ENCODE results near the gene POLA1. TPM values are rescaled to one million over a fixed set of nuclear protein-coding genes. Genes with fewer than 3 reads are reported as not detected.
"Not testable (repeated sequence)": the region's sequence is repeated elsewhere in the genome, so short reads cannot be mapped to it uniquely, and the experiment has no call there.

The POLA1 gene
- total and polyA plus RNA-seq, 3 donors from 2014 or later, result 5.4 to 15.7 (median 15.0) TPM

DNA sequence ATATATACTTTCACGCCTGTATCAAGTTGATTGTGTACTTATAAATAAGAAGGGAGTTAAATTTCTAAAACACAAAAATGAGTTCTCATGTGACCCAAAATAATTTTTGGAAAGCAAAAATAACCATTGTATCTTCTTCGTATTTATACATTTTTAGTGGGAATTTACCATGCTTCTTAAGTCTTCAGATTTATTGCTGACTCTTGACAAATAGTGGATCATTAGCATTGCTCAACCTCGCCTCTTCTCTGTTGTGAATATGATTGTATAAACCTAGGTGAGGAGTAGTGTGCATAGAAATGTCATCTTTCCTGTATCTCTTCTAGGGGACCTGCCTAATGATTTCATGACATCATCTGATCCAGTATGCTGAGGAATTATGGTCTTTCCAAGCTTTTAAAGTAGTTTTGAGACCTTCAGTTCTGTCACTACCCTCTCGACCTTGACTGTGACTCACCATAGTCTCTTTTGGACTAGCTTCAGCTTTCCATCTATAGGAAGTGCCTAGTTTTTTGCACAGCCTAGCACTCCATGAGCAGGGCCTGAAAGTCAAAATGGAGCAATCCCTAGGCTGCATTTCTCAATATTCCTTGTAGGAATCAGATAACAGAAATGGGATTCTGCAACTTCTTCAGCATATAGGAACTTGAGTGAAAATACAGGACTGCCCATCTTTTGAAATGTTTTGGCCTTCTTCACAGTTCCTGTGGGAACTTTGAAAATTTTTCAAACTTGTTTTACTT lies 164.5 kb downstream of the POLA1 start:
- 85 to 94% methylated on average over 4 of the region's 4 CpGs for WGBS, 2 donors
- no peak for DNase-seq
- Histone ChIP-seq H3K36me3 (ENCODE audit: low read depth, missing control alignments) (no peaks in the 10 kb centered on the region), H3K9me3 (no peaks in the 10 kb centered on the region), H3K27me3 (no peaks in the 10 kb centered on the region), H3K4me1 (no peaks in the 10 kb centered on the region), H3K27ac (no peak overlapping the region), H3K4me3 (no peak overlapping the region)
- intact Hi-C loops (cut with DNase I; ENCODE audit: low total_unique reads), result no loop called here
- TF ChIP-seq POLR2A (IDR thresholded peaks at IDR 0.05), result no peak
- TF ChIP-seq, protein P1, sequence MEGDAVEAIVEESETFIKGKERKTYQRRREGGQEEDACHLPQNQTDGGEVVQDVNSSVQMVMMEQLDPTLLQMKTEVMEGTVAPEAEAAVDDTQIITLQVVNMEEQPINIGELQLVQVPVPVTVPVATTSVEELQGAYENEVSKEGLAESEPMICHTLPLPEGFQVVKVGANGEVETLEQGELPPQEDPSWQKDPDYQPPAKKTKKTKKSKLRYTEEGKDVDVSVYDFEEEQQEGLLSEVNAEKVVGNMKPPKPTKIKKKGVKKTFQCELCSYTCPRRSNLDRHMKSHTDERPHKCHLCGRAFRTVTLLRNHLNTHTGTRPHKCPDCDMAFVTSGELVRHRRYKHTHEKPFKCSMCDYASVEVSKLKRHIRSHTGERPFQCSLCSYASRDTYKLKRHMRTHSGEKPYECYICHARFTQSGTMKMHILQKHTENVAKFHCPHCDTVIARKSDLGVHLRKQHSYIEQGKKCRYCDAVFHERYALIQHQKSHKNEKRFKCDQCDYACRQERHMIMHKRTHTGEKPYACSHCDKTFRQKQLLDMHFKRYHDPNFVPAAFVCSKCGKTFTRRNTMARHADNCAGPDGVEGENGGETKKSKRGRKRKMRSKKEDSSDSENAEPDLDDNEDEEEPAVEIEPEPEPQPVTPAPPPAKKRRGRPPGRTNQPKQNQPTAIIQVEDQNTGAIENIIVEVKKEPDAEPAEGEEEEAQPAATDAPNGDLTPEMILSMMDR (IDR thresholded peaks at IDR 0.05), result no peak

DNA sequence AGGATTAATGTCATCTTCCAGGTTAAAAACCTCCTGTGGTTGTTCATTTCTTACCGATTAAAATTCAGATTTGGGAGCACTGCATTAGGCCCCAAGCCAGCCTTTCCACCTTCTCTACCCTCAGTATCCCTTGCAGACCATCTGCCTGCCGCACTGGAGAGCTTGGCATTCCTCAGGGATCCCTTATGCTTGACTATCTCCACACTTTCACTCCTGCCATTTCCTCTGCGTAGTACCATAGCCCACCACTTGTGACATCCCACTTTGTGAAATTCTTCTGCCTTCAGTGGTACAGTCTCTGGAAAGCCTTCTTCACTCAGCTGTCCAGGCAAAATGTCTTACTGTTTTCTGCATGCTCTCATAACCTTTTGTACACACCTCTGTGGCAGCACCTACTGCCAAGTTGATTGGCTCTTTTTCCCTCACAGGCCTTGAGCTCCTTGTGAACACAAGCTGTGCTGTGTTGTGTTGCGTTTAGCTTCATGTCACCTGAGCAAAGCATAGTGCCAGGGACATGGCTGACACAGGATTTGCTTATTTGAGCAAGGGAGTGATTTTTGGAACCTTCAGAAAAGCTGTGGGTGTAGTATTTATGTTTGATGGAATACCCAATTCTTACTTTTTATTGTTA lies 165.6 kb downstream of the POLA1 start:
- WGBS, 2 donors, result 89 to 100% methylated on average over 4 of the region's 4 CpGs
- no peaks in the 10 kb centered on the region for H3K4me1 ChIP-seq
- no peak for DNase-seq
- no peak overlapping the region for H3K4me3 ChIP-seq
- no peak overlapping the region for H3K27ac ChIP-seq
- intact Hi-C loops (cut with DNase I; ENCODE audit: low total_unique reads), result no loop called here
- no peaks in the 10 kb centered on the region for H3K27me3 ChIP-seq
- no peak for TF ChIP-seq POLR2A (IDR thresholded peaks at IDR 0.05)
- TF ChIP-seq, protein P1 (IDR thresholded peaks at IDR 0.05), result no peak
- no peaks in the 10 kb centered on the region for H3K36me3 ChIP-seq (ENCODE audit: low read depth, missing control alignments)
- no peaks in the 10 kb centered on the region for H3K9me3 ChIP-seq

DNA sequence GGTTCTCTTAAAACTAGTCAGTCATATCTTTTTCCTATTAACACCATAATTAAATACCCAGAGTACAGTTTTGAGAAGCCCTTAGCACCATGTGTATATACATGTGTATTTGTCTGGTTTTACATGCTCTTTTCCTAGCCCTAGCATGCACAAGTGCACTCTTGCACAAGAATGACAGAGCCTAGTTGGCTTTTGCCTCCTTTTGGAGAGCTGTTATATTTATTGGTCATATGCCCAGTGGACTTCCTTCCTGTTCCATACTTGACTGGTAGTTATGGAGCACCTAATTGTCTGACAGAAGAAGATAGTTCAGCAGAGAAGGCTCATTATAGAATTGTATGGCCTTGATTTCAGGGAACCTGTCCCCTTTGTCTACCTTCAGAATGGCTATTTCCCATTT lies 166.4 kb downstream of the POLA1 start:
- intact Hi-C loops (cut with DNase I; ENCODE audit: low total_unique reads), result no loop called here
- H3K4me1 ChIP-seq, result no peaks in the 10 kb centered on the region
- no peaks in the 10 kb centered on the region for H3K36me3 ChIP-seq (ENCODE audit: low read depth, missing control alignments)
- DNase-seq, result no peak
- H3K4me3 ChIP-seq, result no peak overlapping the region
- no peak overlapping the region for H3K27ac ChIP-seq
- TF ChIP-seq, protein P1 (IDR thresholded peaks at IDR 0.05), result no peak
- TF ChIP-seq POLR2A (IDR thresholded peaks at IDR 0.05), result no peak
- H3K9me3 ChIP-seq, result no peaks in the 10 kb centered on the region
- H3K27me3 ChIP-seq, result no peaks in the 10 kb centered on the region

DNA sequence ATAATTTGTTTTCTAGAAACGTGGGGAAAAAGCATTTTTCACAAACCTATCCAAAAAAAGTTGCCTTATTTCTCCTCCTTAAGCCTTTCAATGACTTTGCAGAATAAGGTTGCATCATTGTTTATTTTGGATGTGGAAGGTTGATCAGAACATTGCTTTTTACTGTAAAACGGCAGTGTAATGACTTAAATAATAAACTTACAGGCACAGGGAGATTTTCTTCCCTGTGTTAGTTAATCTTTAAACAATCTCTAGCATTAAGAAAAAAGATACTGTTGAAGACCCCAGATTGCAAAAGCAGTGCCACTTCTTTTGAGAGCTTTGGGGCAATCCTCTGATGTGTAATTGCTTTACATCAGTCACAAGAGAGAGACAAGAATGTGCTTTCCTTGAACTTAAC lies 168.6 kb downstream of the POLA1 start:
- Histone ChIP-seq H3K9me3 (no peaks in the 10 kb centered on the region), H3K36me3 (ENCODE audit: low read depth, missing control alignments) (no peaks in the 10 kb centered on the region), H3K4me1 (no peaks in the 10 kb centered on the region), H3K4me3 (no peak overlapping the region), H3K27ac (no peak overlapping the region), H3K27me3 (no peaks in the 10 kb centered on the region)
- intact Hi-C loops (cut with DNase I; ENCODE audit: low total_unique reads), result no loop called here
- WGBS, 2 donors, result 44 to 74% methylated on average over 2 of the region's 2 CpGs
- TF ChIP-seq, protein P1 (IDR thresholded peaks at IDR 0.05), result no peak
- TF ChIP-seq POLR2A (IDR thresholded peaks at IDR 0.05), result no peak
- DNase-seq, result no peak

DNA sequence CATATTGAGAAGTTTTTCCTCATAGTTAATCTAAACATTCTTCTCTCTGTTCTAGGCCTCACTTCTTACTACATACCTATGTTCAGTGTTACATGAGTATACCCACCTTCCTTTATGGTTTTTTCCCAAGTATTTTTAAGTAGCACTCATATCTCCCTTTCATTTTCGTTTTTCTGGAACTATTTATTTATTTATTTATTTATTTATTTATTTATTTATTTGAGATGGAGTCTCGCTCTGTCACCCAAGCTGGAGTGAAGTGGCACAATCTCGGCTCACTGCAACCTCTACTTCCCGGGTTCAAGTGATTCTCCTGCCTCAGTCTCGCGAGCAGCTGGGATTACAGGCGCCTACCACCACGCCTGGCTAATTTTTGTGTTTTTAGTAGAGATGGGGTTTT lies 170.1 kb downstream of the POLA1 start:
- H3K4me1 ChIP-seq; DNase-seq; H3K27ac ChIP-seq; H3K9me3 ChIP-seq; H3K4me3 ChIP-seq; intact Hi-C loops (cut with DNase I; ENCODE audit: low total_unique reads); H3K36me3 ChIP-seq (ENCODE audit: low read depth, missing control alignments); H3K27me3 ChIP-seq: not testable (repeated sequence)
- 97 to 100% methylated on average over 5 to 8 of the region's 8 CpGs for WGBS, 2 donors

Data from testis (tissue), 3 donors.